ENCODE measurements around the gene ENDOU. TPM values are rescaled to one million over a fixed set of nuclear protein-coding genes. Genes with fewer than 3 reads are reported as not detected.

The ENDOU gene
- polyA plus RNA-seq, 2 of the 4 experiments (the other 2 are of a cell fraction) = not detected

DNA sequence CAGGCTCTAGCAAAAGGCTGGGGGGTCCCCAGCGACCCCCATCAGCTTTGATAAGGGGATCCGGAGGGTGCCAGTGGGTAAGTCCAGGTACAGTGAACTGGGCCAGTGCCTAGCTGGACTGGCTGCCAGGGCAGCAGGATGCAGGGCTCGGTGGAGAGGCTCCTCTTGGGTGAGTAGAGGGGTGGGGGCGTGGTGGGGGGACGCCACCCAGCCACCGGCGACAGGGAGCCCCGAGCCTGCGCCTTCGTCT lies 33.2 kb upstream of the ENDOU start (continued):
- TF ChIP-seq, protein P1, sequence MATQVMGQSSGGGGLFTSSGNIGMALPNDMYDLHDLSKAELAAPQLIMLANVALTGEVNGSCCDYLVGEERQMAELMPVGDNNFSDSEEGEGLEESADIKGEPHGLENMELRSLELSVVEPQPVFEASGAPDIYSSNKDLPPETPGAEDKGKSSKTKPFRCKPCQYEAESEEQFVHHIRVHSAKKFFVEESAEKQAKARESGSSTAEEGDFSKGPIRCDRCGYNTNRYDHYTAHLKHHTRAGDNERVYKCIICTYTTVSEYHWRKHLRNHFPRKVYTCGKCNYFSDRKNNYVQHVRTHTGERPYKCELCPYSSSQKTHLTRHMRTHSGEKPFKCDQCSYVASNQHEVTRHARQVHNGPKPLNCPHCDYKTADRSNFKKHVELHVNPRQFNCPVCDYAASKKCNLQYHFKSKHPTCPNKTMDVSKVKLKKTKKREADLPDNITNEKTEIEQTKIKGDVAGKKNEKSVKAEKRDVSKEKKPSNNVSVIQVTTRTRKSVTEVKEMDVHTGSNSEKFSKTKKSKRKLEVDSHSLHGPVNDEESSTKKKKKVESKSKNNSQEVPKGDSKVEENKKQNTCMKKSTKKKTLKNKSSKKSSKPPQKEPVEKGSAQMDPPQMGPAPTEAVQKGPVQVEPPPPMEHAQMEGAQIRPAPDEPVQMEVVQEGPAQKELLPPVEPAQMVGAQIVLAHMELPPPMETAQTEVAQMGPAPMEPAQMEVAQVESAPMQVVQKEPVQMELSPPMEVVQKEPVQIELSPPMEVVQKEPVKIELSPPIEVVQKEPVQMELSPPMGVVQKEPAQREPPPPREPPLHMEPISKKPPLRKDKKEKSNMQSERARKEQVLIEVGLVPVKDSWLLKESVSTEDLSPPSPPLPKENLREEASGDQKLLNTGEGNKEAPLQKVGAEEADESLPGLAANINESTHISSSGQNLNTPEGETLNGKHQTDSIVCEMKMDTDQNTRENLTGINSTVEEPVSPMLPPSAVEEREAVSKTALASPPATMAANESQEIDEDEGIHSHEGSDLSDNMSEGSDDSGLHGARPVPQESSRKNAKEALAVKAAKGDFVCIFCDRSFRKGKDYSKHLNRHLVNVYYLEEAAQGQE (IDR thresholded peaks at IDR 0.05) = no peak

DNA sequence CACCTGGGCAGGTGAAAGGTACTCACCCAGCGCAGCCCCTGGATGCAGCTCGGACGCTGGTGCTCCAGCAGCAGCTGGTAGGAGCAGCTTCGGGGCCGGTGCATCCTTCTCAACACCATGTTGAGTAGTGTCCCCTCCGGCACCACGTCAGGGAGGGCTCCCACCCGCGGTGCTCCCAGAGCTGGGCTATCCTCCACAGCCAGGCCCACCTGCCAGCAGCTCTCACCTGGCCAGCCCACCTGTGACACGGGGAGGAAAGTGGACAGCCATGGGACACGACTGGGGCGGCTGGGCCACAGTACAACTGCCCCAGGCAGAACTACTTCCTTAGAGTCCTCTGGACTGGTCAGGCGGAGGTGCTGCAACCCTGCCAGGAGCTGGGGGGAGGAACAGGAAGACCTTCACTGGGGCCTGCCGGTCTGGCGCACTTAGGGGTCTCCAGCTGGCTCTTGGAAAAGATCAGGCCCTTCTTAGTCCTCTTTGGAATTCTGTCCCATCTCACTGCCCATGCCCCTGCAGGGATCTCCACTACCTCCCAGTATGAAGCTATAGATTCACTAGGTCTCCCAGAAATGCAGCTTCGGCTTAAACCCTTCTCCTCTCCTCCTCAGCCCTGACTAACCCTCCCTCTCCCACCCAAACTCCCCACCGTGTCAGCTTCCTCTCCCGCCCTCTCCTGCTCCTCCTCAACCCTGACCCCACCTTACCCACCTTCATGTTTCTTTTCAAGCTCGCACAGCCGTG lies 32.7 kb upstream of the ENDOU start:
- no peak for TF ChIP-seq SMC3 (IDR thresholded peaks at IDR 0.05)
- no peak for TF ChIP-seq NR3C1 (IDR thresholded peaks at IDR 0.05)
- TF ChIP-seq CBX2 (IDR thresholded peaks at IDR 0.05; ENCODE audit: borderline replicate concordance, low read depth) = no peak
- no peak for TF ChIP-seq HOXB5 (CRISPR knock-in tag; IDR thresholded peaks at IDR 0.05)
- no peak for TF ChIP-seq KDM1A (IDR thresholded peaks at IDR 0.05; ENCODE audit: low read depth)
- no peak for TF ChIP-seq HDAC2 (IDR thresholded peaks at IDR 0.05)
- WGBS (ENCODE audit: missing lambda C conversion rate) = 81% methylated on average over 12 of the region's 20 CpGs
- Histone ChIP-seq H3K4me2 (peak overlapping the region; percentile 79), H3K4me1 (peaks cover 20% of the 10 kb centered on the region), H3K4me3 (peak overlapping the region; percentile 58; the same call in 2 of the 3 replicates), H3K27ac (peak overlapping the region; percentile 80 to 94), H3K9me3 (no peaks in the 10 kb centered on the region)
- ChIA-PET POLR2A (interaction anchor here (0.6 to 1.0 kb wide), 2 partner anchors 44 to 147 kb away, joined by 3 to 9 read pairs; partner anchors contain the start of gene VDR), CTCF (interaction anchor here (0.6 to 43.9 kb wide), 15 partner anchors 9 to 860 kb away, joined by 3 to 1399 read pairs (median 4); partner anchors contain the start of gene SLC48A1)
- ATAC-seq (peak in 1 of 2 experiments; percentile 4; a peak in 3 of 6 replicates), FAIRE-seq (no peak), DNase-seq (ENCODE audit: low read depth in 1 of 2, low spot score in 1 of 2) (no peak)

DNA sequence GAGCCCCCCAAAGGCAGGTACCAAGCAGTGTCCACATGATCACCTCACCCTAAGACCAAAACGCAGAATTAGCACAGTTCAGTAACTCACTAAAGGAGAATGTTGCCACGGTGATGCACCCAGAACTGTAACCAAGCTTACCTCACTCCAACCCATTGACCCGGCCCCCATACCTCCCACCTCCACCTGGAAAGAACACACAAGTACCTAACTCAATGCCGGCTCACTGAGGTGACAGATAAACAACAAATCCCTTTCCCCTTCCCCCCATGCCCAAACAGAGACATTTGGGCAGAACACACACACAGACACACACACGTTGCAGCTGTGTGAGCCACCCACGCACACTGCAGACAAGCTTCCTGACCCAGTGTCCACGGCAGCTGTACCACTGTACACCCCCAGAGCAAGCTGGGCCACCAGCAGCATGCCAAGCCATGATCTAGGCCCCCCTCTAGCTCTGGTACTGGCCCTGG lies 32.1 kb upstream of the ENDOU start:
- TF ChIP-seq, protein P2, sequence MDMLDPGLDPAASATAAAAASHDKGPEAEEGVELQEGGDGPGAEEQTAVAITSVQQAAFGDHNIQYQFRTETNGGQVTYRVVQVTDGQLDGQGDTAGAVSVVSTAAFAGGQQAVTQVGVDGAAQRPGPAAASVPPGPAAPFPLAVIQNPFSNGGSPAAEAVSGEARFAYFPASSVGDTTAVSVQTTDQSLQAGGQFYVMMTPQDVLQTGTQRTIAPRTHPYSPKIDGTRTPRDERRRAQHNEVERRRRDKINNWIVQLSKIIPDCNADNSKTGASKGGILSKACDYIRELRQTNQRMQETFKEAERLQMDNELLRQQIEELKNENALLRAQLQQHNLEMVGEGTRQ (IDR thresholded peaks at IDR 0.05) = no peak
- TF ChIP-seq POLR2AphosphoS2 (conservative IDR thresholded peaks at IDR 0.05; ENCODE audit: low read length) = no peak
- TF ChIP-seq, protein P1 (IDR thresholded peaks at IDR 0.05) = no peak
- TF ChIP-seq, protein P3, sequence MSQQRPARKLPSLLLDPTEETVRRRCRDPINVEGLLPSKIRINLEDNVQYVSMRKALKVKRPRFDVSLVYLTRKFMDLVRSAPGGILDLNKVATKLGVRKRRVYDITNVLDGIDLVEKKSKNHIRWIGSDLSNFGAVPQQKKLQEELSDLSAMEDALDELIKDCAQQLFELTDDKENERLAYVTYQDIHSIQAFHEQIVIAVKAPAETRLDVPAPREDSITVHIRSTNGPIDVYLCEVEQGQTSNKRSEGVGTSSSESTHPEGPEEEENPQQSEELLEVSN (IDR thresholded peaks at IDR 0.05; ENCODE audit: borderline replicate concordance, low read depth) = no peak
- TF ChIP-seq ZSCAN20 (CRISPR knock-in tag; IDR thresholded peaks at IDR 0.05) = no peak
- Histone ChIP-seq H3K27ac (no peak overlapping the region), H3K4me3 (no peak overlapping the region), H3K4me2 (no peak overlapping the region), H3K4me1 (peaks cover 26% of the 10 kb centered on the region), H3K9me3 (no peaks in the 10 kb centered on the region)
- ATAC-seq (no peak), DNase-seq (ENCODE audit: low read depth in 1 of 2, low spot score in 1 of 2) (no peak), FAIRE-seq (no peak)
- ChIA-PET POLR2A (no interaction called here), CTCF (interaction anchor here (0.9 to 43.9 kb wide), 10 partner anchors 11 to 861 kb away, joined by 3 to 1399 read pairs (median 5); partner anchors contain the start of gene SLC48A1)
- WGBS (ENCODE audit: missing lambda C conversion rate) = 84% methylated on average over 7 of the region's 7 CpGs

Measured in A549 (cell line).